HG02840 (cell line): ENCODE data around the gene GALNTL6.

Experiments used
- ATAC-seq: cut with Tn5 transposase; IDR thresholded peaks from one replicate; pipeline ENCODE4 v1.9.1; 2021; ENCODE audit warnings: mild to moderate bottlenecking, moderate library complexity, moderate number of reproducible peaks; ENCODE audit not compliant: unreplicated experiment, low FRiP score

Gene GALNTL6

DNA sequence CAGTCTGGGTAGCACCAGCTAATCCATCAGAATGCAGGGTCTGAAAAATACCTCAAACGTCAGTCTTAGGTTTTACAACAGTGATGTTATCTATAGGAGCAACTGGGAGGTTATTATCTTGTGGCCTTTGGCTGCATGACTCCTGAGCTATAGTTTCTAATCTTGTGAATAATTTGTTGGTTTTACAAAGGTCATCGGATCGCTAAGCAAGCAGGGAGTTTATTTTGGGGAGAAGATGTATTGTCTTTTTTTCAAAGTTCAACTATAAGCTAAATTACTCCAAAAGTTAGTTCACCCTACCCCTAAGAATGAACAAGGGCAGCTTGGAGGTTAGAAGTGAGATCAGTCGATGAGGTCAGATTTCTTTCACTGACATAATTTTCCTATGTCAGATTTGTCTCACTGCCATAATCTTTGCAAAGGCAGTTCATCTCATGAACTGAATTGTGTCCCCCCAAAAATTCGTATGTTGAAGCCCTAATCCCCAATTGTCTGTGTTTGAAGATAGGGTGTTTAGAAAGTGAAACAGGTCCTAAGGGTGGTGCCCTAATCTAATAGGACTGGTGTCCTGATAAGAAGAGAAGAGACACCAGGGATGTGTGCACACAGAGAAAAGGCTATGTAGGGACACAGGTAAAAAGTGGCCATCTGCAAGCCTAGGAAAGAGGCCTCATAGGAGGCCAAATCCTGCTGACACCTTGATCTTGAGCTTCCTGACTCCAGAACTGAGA lies 1179.6 kb downstream of the GALNTL6 start:
- no peak for ATAC-seq

DNA sequence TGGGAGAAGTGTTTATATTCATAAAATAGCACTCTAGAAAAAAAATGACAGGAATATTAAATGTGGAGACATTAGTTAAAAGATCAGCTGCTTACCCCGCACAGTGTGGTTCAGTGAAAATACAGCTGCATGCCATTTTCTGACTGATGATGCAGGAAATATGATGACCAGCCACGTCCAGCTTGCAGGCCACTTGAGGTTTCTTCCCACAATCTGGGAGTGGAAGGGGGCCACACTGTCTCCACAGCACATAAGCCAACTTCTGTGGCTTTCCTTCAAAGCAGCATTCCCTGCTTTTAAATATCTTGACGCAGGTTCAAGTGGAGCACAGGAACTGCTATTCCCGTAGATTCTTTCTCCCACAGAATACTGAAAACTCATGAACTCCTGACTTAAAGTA lies 1182.0 kb downstream of the GALNTL6 start:
- no peak for ATAC-seq

DNA sequence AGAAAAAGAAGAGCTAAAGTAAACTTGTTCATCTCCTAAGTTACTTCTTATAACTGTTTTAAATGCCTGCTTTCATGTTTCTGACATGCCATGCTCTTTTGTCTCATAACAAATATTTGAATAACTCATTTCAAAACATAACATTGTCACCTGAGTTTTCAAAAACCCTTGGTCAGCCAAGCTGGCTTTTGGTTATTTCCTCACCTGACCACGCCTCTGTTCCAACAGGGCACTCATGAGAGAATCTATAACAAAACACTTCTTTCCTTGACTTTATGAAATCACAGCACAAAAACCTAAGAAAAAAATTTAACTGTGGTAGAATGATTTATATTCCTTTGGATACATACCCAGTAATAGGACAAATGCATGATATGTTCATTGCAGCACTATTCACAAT lies 1182.5 kb downstream of the GALNTL6 start:
- no peak for ATAC-seq

DNA sequence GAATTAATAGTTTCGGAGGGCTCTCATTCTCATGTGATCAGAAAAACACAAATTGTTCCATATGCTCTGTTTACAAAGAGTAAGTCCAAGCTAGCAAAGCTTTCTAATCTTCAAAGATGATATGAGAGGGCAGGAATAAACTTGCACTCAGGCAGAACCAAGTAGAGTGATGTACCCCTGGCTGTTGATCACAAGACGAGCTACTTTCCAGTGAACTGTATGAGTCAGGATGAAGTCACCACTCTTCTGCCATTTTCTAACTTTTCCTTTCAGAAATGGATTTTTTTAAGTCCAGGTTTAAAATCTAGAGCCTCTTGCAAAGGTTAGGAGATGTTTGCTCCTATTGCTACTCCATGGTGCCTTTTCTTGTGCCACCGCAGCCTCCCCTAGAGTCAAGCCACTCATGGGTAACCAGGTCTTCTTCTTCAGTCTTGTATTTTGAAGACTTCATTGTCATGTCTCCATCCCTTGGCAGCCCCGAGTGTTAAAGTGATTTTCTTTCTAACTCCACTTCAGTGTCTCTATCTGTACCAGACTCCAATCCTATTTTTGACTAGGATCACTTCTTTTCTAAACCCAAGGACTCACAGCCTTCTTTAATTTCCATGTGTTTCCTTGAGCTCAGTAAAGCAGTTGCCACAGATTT lies 1183.5 kb downstream of the GALNTL6 start:
- no peak for ATAC-seq

DNA sequence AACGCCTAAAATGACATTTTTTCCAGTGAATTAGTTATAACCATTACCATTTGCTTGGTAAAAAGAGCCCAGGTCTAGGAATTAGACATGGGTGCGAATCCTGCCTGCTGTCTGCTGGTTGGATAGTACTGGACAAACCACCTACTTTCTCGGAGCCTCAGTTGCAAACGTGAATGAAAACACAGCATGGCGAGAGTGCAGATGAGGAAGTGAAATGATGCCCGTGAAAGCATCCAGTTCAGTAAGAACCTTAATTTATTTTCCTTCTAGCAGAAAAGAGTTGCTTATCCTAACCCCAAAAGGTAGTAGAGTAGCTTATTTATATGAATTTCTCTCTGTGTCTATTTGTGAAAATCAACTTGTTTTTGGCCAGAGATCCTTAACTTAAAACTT lies 1184.0 kb downstream of the GALNTL6 start:
- ATAC-seq = no peak

DNA sequence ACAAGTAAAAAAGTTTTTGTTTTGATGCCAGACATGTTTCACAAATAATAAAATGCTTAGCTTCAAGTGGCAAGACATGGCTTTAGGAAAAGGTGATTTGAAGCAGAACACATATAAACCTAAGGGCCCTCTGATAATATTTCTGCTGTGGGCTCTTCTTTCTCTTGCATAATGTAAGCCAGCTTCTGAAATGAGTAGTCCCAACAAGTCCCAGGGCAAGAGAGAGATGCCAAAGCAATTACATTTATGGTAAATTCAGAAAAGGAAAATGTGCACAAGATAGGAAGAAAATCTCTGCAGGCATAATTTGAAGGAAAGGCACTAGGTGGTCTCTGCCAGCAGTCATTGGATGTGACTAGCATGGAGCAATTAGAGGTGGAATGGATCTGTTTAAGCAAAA lies 1184.7 kb downstream of the GALNTL6 start:
- ATAC-seq = no peak

DNA sequence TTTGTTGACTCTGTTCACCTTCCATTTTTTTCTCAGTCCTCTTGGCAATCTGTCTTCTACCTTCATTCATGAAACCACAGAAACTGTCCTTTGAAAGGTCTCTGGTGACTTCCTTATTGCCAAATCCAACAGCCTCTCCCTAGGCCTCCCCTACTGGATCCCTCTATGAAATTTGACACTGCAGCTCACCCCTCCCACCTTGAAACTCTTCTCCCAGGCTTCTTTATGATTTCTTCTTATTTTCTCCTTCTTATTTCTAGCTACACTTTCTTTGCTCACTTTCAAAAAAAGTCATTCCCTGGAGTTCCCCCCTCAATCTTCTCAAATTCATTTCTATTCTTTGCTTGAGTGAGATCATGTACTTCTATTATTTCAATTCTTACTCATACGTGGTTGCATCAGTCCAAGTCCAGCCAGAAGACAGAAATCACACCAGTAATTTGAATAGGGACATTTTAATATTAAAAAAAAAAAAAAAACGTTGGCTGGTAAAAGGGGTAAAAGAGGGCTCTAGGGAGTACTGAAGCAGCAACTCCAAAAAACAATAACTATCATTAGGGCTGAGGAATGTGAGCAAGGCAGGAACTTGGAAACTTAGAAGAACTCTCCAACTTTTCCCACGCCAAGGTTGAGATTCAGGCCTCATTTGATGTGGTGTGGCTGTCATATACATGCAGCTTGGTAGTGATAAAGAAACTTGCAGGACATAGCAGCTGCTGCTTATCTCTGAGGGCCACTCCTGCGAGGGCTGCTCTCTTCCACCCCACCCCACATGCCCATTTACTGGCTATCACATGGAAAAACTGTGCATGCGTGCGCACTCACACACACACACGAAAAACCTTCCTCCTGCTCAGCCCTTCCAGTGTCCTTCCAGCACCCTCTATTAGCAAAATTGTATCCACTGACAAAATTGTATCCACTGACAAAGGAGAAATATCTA lies 1185.6 kb downstream of the GALNTL6 start:
- ATAC-seq = no peak

DNA sequence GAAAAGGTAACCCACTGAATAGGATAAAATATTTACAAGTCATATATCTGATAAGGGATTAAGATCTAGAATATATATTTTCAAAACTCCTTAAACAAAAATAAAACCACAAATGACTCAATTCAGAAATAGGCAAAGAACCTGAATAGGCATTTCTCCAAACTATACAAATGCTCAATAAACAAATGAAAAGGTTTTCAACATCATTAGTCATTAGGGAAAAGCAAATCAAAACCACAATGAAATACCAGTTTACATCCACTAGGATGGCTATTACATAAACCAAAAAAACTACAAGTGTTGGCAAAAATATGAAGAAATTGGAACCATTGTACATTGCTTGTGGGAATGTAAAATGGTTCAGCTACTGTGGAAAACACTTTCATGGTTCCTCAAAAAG lies 1188.4 kb downstream of the GALNTL6 start:
- ATAC-seq = no peak

DNA sequence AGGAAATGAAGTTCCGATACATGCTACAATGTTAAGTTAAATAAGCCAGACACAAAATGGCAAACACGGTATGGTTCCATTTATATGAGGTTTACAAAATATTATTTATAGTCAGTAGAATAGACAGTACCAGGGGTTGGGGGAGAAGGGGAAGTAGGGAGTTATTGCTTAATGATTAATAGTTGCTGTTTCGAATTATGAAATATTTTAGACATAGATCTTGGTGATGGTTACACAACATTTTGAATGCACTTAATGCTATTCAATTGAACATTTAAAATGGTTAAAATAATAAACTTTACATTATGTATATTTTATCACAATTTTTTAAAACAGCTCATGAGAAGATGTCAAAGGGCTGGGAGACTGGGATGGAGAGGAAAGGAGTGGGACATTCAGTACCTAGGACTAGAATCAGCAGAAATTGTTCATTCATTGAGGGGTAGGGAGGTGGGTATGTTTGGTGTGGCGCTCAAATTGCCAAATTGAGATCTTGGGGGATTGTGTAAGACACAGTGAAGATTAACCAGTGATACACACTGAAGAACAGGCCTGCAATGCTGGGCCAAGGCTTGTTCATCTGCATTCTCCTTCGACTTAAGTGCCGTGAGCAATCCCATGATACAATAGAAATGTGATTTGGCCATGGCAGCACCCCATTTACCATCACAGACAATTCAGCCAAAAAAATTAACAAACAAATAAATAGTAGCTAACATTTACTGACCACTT lies 1189.8 kb downstream of the GALNTL6 start:
- no peak for ATAC-seq

DNA sequence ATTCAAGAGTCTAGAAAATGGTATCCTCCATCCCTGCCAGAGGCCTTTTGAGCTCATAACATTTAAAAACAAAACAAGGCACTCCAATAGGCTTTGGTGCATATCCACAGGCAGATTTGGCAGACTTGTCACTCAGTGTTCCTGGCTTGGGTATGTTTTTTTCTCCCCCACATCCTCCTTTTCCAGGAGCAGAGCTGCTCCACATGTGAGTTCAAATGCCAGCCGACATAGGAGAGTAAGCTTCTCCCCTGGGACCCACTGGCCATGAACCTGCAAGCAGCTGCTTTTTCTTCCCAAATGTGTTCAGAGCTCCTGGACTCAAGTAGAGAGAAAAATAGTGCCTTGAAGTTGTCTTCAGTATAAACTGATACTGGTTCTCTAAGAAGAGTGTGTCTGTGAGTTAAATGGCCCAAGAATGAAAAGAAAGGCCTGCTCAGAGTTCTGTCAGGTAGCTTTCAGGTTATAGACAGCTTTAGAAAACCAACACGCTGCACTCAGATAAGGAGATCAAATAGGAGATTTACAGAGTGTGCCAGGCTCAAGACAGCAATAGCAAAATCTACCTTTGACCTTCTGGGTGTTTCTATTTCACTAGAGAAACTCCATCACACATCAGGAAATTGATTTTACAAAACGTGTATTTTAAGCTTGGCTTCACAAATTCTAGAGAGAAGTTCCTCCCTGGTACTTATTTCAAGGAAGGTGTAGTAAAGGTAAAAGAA lies 1192.9 kb downstream of the GALNTL6 start:
- ATAC-seq = no peak

DNA sequence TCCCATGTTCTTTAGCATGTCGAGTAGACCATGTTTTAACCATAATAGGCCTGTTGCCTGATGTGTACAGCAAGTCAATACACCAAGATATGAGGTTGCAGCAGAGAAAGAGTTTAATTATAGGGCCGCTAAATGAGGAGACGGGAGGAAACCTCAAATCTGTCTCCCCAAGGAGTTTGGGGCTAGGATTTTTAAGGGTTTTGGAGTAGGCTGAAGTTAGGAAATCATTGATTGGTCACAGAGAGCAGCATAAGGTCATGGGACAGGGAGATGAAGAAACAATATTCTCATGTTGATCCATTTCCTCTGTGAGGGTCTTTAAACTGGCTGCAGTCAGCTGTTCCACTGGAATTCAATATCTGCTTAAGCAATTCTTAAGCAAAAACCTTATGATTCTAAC lies 1195.2 kb downstream of the GALNTL6 start:
- no peak for ATAC-seq

DNA sequence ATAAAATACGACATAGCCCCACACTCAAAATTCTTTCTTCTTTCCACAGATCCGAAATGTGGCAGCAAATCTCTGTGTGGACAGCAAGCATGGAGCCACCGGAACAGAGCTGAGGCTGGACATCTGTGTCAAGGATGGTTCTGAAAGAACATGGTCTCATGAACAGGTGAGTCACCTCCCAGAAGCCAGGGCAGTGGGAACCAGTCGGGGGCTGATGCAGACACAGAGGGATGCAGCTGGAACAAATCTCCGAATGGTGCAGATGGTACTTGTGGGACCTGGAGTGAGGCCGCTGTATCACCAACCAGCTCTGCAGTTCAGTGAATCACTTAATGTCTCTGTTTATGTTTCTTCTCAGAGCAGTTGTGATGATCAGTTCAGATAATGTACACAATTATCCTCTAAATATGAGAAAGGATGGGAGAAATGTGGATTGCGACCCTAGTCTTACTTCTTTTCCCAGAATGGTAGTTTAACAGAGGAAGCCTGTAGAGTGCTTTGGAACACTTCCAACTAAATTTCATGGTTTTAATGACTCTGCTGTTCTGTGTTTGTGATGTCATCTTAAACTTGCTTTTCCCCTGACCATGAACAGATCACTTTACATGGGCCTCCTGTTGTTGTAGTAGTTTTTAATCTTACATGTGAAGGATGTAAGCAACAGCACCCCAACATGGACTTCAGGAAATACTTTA lies 1196.1 kb downstream of the GALNTL6 start:
- ATAC-seq = no peak

DNA sequence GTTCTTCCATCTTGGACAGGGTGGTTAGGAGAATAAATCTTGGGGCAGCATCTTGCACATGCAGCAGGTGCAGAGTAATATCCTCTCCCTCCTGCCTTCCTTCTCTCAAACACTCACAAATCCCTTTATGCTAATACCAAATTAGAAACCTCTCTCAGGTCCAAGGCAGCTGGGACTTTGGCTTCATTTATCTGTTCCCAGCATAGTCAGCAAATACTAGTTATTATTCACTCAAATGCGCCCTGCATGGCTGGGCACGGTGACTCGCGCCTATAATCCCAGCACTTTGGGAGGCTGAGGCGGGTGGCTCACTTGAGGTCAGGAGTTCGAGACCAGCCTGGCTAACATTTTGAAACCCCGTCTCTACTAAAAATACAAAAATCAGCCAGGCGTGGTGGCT lies 1199.4 kb downstream of the GALNTL6 start:
- ATAC-seq = no peak

DNA sequence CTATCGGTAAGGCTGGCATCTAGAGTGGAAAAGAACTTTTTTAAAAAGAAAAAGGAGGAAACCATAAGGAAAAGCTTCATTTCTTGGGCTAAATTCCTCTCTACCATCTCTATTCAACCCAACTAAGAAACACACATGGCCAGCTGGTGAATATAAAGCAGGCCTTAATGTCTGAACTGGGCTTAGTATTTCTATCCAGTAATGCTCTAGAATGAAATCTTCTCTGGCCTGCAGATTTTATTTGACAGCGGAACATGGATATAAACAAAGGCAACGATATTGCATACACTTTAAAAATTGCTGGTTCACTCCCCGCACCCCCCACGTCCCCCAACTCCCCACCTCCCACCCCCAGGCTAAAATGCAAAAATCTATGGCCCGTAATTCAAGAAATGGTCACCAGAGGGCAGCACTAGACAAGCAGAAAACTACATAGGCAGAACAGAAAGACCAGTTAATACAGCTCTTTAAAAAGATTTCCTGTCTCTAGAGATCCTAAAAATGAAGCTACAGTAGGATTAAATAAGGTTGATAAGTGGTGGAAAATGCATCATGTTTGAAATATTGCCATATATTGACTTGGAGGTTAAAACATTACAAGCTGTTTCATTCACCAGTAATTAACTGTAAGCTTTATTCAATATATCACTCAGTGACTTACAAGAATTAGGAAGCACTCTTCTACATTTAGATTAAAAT lies 1200.2 kb downstream of the GALNTL6 start:
- no peak for ATAC-seq

DNA sequence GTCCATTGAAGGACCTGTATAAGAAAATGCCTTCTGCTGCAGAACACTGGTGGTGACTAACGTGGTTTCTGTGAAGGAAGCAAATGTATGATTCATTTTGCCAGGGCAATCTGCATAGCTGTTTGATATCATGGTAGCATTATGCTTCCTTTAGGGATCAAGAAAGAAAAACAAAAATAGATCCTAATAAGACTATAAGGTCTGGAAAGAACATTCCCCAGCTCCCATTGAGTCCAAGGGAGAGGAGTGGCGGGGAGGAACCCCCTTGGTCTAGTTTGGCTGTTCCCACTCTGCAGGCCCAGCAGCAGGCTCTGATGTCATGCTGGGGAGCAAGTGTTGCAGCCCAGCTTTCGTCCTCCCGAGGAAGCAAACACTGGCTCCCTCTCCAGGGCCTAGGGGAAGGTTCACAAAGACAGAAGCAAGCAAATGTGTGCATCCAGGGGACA lies 1200.9 kb downstream of the GALNTL6 start:
- no peak for ATAC-seq

DNA sequence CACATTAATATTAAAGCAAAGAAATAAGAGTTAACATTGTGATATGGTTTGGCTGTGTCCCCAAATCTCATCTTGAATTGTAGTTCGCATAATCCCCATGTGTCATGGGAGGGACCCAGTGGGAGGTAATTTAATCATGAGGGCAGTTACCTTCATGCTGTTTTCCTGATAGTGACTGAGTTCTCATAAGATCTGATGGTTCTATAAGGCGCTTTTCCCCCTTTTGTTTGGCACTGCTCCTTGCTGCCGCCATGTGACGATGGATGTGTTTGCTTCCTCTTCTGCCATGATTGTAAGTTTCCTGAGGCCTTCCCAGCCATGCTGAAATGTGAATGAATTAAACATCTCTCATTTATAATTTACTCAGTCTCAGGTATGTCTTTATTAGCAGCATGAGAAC lies 1201.6 kb downstream of the GALNTL6 start:
- ATAC-seq = no peak

DNA sequence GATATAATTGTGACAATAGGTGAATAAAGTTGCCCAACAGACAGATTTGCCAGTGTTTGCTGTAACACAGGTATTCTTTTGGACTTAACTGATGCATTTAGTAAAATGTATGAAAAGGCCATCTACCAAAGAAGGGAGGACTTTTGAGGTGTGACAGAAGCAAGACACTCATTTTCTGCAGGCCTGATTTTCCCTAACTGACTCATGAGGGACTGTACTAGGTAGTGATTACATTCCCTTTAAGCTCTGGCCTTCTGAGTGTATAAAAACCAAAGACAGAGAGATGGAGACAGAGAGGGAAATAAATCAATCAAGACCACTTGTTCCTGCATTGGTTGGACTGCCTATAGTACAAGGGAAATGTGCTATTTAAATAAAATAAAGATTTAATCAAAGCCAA lies 1204.6 kb downstream of the GALNTL6 start:
- no peak for ATAC-seq

DNA sequence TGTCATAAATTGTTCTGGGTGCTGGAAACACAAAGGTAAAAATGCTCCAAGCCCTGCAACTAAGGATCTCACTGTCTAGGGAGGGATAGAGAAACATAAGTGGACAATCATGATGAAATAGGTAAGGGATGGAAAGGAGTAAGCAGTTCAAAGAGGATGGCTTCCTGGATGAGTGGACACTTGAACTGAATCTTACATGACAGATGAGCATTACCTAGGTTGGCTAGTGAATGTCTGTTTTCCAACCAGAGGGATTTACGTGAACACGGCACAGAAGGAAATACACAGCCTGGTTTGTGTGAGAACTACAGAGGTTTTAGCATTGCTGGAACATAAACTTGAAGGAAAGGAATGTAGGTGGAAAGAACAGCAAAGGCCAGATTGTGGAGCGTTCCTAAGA lies 1205.2 kb downstream of the GALNTL6 start:
- ATAC-seq = no peak

DNA sequence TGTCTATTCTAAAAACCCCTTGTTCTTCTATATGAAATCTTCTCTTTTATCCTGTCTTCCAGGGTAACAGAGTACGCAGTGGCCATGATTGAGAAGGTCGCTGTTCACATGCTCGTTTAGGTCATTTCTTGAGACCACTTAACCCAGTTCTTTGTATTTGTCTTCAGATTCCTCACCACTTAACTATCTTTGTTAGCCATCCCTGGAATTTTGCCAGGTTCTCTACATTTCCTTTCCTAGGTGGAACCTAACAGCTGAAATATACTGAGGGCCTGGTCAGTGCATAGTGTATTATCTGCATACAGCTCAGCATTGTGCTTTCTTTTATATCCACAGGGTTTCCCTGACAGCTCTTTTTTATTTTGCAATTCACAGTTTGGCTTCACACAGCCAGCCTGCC lies 1206.5 kb downstream of the GALNTL6 start:
- no peak for ATAC-seq
